HG03442 (cell line): Measurements from ENCODE around the gene M1AP.

Experiments
- ATAC-seq: cut with Tn5 transposase; IDR thresholded peaks from one replicate; pipeline ENCODE4 v1.9.1; 2021; ENCODE audit warnings: mild to moderate bottlenecking, moderate library complexity; ENCODE audit not compliant: unreplicated experiment

M1AP gene

GRCh38 chr2:74528600-74529356, 119.4 kb downstream of the M1AP start:
- peak; percentile 5 for ATAC-seq

- no peak for ATAC-seq
Measured at GRCh38 chr2:74527741-74528140, 120.4 kb downstream of the M1AP start.

GRCh38 chr2:74526649-74527230, 121.4 kb downstream of the M1AP start:
- ATAC-seq, result no peak

- no peak for ATAC-seq
Measured at GRCh38 chr2:74525717-74526648, 122.1 kb downstream of the M1AP start, which contains the start of gene DQX1. Gene DQX1 (minus strand): TSS chr2:74526231. CDS start chr2:74525729, 502 bp downstream.

GRCh38 chr2:74524955-74525716, 123.0 kb downstream of the M1AP start:
- ATAC-seq, result no peak

- no peak for ATAC-seq
Measured at GRCh38 chr2:74524005-74524404, 124.1 kb downstream of the M1AP start.

- ATAC-seq, result no peak
Measured at GRCh38 chr2:74522516-74522915, 125.6 kb downstream of the M1AP start.

- no peak for ATAC-seq
Measured at GRCh38 chr2:74516650-74517049, 131.5 kb downstream of the M1AP start.

- ATAC-seq, result peak; percentile 57
Measured at GRCh38 chr2:74515981-74516633, 132.0 kb downstream of the M1AP start.

GRCh38 chr2:74515271-74515980, 132.7 kb downstream of the M1AP start:
- peak; percentile 5 for ATAC-seq

- ATAC-seq, result no peak
Measured at GRCh38 chr2:74514368-74515270, 133.5 kb downstream of the M1AP start, which contains the start of gene TLX2. Gene TLX2 (plus strand): TSS chr2:74514450. CDS start chr2:74514807, 357 bp downstream.

- ATAC-seq, result no peak
Measured at GRCh38 chr2:74513605-74514367, 134.3 kb downstream of the M1AP start.

GRCh38 chr2:74512744-74513604, 135.2 kb downstream of the M1AP start:
- no peak for ATAC-seq

GRCh38 chr2:74511104-74511989, 136.8 kb downstream of the M1AP start:
- no peak for ATAC-seq

- ATAC-seq, result no peak
Measured at GRCh38 chr2:74510272-74510671, 137.9 kb downstream of the M1AP start.
